ENCODE results near the gene TUBA4A.
"Not testable (repeated sequence)": the region's sequence is repeated elsewhere in the genome, so short reads cannot be mapped to it uniquely, and the experiment has no call there.

The TUBA4A gene

DNA sequence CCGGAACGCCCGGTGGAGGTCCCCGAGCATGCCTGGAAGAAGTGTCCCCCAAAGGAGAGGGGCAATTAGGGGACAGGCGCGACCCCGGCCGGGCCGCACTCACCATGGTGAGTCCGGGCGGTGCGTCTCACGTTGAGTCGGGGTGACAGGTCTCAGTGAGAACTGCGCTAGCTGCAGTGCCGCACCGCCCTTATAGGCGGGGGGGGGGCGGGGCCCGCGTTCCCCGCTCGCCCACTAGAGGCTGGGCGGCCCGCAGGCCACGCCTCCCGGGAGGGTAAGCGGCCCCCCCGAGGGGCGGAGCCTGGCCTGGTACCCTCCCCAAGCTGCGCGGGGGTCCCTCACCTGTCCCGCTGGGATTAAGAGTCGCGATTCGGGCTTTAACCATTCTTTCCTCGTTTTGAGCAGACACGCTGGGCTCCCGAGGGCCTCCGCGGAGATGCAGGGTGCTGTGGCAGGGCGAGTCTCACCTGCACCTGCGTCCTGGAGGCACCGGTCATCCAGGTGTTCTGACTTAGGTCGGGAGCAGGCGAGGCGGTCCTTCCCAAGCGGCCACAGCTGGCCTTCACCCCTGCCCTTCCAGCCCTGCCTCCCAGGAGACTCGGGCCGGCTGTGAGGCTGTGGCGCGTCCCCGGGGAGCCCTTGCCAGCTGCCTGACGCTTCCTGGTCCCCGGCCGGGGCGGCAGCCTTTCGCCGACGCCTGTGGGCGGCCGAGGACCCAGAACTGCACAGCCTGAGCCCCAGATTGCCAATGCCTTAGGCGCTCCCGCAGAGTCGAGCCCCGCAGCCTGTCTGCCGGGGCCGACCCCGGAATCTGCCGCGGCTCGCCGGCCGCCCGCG lies at the start of gene TUBA4A:
Gene TUBA4A (minus strand): TSS at position 166 of the 837 bp plus-strand sequence. CDS start 60 bp downstream, at position 106.
- peak; percentile 71 for DNase-seq

DNA sequence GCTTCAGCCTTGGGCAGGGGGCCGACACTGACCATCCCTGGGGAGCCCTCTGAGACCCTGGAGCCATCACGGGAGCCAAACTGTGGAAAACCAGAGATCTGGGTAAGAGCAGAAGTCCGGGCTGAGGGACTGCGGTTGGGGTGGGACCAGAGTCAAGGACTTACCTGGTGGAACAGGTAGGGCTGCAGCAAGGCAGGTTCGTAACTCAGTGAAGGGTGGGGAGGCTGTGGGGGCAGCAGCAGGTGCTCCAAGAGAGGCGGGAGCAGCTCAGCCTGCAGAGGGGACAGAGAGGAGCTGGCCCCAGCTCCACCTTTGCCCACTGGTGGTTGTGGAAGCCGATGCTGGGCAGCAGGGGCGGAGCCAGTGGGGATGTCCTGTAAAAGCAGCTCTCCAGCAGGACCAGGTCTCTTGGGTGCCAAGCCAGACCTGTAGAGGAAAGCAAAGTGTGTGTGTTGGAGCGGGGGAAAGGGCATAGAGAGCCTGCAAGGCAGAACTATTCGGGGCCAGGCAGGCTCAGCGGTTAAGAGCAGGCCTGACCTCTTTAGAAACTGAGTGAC lies 48.8 kb upstream of the TUBA4A start:
- DNase-seq = no peak

DNA sequence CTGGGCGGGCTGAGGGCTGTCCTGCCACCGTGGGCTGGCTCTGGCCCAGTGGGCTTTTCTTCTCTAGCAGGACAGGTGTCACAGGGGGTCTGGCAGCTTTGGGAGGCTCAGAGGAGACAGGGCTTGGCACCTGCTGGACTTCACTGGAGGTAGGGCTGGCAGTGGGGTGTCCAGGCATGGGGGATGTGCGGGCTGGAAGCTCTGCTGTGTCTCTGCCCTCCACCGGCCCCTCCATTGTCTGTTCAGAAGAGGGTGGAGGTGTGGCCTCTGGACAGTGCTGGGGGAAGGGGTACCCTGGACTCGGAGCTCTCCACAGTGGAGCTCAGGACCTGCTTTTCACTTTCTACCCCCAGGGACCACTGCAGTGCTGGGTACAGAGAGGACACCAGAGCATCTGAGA lies 46.3 kb upstream of the TUBA4A start:
- no peak for DNase-seq

DNA sequence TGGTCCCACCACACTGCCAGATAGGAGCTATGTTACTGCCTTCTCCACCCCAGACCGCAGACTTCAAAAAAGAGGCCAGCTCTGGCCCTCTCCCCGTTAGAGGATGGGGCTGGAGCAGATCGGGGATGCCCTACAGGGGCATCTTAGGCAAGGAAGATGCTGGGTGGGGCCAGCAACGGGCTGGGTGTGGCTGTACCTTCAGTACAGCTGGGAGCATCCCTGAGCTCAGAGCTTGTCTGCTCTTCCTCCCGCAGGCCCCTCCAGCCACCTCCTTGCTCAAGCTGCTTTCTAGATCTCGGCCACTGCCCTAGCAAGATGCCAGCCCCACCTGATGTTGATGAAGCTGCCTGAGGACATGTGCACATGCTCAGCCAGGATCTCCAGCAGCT lies 45.6 kb upstream of the TUBA4A start:
- DNase-seq = no peak

DNA sequence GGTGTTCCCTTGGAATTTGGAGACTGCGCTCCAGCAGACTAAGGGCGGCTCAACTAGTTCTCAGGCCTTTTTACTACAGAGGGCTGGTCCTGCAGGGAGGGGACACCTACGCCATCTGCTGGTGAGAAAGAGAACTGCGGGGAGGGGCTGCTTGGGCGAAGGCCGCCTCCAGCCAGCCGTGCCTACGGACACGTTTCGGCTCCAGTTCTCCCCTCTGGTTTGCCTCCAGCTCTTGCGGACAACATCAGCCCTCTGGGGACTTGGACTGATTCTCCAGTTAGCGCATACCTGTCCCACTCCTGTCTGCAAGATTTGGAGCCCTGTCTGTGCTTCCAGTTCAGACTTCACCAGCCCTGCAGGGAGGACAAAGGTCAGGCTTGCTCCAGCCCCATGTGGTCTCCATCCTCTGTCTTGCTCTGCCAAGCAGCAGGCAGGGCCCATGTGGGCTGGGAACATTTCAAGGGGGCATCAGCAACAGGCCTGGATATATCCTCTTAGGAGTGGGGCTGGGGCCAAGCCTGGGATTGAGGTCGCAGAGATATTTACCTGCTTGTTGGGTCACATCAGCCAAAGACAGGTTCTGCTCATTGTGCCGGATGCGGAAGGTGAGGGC lies 45.1 kb upstream of the TUBA4A start:
- peak; percentile 46 for DNase-seq

DNA sequence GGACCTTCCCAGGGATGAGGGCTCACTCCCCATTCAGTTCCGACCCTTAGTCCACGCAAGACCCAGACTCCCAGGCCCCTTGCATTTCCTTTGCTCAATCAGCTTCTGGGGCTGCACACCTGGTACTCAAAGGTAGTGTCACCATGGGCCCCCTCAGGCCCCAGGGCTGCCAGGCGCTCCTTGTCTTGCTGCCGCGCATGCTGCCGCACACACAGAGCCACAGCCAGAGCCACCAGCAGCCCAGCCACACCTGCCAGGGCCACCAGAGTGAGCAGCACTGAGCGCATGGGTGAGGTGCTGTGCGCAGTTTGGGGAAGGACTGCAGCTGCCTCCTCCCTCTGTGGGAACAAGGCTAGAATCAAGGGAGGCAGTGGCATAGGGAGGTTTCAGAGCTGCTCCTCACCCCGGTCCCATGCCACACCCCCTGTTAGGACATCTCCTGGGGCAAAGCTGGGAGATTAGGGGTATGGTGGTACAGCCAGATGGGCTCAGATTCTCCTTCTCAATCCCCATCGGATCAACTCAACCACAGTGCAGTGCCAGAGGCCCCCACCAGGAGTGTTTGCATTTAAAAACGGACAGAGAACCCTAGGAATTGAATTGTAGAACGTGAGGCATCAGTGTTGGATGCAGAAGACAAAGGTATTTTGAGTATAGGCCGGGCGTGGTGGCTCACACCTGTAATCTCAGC lies 44.2 kb upstream of the TUBA4A start:
- DNase-seq = no peak

DNA sequence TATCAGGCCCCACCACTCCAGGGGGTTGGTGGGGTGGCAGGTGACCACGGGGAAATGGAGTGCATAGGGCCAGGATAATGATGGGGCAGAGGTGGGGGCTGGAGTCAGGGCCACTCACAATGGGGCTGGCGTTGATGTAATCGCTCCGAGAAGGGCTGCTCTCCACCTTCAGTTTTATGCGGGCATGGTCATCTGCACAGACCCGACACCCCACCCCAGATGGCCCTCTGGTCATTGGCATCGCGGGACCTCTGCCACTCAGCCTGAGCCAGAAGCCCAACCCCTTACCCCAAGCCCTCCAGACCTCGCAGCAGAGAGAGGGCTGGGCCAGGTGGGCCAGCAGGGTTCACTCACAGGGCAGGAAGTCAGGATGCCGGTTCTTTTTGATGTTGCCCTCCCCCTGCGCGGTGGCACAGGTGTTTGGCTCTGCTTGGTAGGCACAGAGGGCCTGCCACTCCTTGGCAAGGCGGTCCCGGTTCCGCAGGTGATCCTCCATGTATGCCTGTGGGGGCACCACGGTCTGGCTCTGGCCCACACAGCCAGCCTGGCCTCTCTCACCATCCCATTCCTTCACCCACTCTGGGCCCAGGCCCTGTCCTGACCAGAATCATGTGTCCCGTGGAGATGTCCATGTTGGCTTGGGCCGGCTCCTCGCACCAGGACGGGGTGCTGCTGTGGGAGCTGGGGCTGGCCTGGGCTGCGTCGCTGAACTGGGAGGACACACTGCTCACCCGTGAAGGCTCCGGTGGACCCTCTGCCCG lies 43.1 kb upstream of the TUBA4A start:
- no peak for DNase-seq

DNA sequence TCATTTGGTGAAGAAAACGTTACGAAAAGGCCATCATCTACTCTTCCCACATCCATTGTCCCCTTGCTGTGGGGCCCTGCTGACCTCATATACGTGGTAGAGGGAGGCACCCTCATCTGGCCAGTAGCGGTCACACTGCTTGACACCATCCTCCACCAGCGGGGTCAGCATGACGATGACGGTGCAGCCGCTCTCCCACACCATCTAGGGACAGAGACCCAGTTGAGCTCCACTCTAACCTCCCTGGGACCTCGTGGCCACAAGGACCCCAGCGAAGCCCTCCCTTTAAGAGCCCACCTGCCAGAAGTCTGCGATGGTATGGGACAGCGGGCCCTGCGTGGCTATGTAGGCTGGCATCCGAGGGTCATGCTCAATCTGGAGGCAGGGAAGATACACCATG lies 42.4 kb upstream of the TUBA4A start:
- no peak for DNase-seq

DNA sequence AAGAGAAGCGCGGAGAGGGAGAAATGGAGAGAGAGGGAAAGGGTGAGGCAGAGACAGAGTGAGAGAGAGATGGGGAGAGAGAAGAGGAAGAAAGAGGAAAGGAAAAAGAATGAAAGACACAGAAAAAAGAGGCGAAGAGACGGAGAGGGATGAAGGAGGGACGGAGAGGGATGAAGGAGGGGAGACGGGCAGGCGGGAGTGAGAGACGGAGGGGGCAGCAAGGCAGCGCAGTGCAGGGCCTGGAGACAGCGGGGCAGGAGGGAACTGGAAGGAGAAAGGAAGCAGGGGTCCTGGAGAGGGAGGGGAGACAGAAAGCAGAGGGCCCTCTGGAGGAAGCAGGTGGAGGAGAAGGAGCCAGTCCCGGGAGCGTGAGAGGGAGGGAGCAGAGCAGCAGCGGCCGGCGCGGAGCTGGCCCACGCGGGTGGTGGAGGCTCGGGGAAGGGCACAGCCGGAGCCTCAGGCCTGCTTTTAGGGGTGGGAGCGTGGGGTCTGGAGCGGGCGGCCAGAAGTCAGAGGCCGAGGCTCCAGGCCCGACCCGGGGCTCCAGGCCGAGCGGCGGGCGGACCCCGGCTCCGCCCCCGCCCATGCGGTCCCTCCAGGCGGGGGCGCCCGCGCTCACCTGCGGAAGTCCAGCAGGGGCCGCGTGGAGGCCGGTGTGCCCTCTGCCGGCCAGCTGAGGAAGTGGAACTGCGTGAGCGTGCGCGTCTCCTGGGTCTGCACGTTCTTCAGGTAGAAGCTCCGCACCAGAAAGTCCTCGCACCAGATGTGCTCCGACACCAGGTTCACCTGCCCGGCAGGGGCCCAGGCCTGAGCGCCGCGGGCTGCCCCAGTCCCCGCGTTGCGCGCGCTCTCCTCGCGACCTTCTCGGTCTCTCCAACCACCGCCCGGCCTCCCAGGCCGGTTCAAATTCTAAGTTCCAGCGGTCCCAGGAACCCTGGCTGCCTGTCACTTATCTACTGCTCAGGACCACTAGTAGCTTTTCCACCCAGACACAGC lies 40.9 kb upstream of the TUBA4A start:
- peak; percentile 75 for DNase-seq

DNA sequence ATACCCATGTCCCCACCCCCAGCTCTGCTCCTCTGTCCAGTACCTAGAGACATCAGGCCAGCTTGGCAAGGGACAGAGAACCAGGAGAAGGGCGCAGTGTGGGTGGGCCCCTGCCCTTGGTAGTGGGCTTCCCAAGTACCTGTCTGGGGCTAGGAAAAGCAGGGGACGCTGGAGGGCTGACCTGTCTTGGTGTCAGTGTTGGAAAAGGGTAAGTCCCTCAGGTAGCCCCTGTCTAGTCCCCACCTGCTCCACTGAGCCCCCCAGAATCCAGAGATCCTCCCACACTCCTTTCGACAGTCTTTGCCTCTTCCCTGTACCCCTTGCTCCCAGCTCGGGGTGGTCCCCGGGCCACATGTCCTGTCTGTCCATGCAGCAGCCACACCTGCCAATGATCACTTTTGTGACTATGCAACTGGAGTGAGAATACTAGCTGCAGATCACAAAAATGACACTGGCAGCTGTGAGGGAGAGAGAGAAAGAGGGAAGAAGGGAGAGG lies 40.1 kb upstream of the TUBA4A start:
- no peak for DNase-seq

DNA sequence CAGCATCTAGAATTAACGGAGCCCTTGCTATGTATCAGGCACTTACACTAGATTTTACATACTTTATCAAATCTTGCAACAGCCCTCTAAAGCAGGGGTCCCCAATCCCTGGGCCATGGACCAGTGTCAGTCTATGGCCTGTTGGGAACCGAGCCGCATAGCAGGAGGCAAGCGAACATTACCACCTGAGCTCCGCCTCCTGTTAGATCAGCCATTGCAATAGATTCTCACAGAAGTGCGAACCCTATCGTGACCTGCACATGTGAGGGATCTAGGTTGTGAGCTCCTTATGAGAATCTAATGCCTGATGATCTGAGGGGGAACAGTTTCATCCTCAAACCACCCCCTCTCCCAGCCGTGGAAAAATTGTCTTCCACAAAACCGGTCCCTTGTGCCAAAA lies 38.9 kb upstream of the TUBA4A start:
- DNase-seq = no peak

DNA sequence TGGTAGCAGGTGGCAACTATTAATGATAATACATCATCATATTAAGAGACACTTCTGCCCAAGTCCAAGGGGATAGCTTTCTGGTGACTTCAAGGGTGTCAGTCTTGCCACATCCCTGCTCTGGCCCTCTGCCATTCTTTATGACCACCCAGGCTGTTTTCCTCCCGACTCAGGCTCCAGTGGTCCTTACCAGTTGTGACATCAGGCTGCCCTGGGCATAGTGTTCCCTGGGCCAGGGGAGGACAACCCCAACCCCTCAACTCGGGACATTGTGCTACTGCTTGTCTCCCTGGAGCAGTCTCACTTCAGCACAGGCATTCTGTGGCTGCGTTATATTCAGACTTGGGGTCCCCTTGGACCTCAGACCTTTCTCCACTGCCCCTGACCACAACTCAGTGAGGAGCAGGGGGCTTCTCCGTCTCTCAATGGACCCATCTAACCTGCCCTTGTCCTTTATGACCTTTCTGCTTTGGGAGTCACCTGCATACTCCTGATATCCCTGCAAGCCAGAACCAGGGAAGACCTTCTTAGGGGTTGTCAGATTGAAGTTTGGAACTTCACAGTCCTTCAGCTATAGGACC lies 38.3 kb upstream of the TUBA4A start:
- no peak for DNase-seq

DNA sequence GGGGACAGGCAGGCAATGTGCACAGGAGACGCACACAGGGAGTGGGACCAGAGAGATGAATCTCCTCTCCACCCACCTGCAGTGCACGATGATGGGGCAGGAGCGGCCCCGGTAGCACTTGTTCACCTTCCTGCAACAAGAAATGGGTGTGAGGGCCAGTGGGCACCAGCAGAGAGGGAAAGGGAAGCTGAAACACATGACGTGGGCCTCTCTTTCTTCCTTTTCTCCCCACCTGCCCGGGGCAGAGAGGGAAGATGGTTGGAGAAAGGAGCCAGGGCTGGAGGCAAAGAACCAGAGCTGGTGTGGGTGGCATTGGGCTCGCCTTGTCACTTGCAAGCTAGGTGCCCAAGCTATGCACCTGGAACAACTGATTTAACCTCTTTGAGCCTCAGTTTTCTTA lies 37.7 kb upstream of the TUBA4A start:
- DNase-seq = no peak

DNA sequence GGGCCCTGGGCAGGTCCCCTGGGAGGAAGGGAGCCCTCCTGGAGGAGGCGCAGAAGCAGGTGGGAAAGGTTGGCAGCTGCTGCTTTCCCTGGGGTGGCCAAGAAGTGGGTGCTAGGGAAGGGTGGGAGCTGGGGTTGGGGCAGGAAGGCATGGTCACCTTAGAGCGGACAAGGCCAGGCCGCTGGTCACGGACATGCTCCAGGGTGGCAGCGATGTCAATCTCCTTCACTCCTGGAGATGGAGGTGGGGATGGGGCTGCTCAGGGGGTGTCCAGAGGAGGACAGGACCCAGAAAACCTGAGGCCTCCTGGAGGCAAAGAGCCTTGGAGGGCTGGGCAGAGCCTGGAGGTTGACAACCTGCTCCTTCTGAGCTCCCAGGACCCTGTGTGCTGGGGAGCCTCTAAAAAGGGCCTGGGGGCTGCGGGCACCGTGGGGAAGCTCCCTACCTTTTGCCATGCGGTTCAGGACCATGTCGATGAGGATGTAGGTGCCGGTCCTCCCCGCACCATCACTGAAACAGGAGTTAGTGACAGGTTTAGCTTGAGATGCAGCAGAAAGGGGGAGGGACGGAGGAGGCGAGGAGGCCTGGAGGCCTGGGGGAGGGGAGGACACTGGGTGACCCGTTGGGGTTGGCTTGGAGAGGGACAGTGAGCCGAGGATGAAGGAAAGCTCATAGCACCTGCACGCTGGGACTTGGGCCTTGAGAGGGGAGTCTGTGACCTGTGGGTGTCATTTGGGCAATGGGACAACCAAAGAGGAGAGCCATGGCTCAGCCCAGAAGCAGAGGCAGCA lies 36.9 kb upstream of the TUBA4A start:
- DNase-seq = no peak

DNA sequence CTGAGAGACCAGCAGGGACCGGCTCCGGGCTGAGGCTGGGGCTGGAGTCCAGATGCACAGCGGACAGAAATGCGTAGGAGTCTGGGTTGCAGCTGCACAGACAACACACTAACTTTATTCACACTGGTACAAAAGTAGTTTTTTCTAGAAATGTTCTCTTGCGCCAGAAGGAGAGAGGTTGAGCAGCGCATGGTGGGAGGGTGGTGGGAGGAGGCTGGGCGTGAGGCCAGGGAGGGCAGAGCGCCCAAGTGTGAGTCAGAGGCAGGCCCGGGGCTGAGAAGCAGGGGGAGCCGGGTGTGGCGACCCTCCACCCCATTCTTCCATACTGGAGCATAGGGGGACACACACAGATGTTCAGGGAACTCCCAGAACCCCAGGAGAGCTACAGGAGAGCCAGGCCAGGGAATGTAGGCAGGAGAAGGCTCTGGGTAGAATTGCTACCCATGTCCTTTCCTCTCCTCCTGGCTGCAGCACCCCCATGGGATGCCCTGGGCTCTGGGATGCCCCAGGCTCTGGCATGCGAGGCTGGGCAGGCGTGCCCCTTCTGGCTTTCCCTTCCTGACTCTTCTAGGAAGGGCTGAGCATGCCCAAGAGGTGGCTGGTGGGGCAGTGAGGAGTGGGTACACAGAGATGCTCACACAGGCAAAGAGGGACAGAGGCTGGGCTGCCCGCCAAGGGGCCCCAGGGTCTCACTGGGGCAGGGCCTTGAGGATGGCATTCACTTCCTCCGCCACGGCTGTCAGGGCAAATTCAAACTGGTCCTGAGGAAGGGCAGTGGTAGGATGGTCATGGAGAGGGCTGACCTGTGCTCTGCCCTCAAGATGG lies 36.0 kb upstream of the TUBA4A start:
- no peak for DNase-seq

DNA sequence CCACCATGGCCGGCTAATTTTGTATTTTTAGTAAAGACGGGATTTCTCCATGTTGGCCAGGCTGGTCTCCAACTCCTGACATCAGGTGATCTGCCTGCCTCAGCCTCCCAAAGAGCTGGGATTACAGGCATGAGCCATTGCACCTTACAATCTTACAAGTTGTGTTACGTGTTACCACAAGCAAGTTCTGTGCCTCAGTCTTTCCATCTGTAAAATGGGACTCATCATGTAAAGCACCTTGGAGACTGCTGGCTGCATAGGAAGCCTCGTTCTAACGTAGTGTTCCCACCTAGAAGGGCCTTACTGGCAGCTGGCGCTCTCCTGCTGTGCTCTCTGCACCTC lies 35.4 kb upstream of the TUBA4A start:
- no peak for DNase-seq

DNA sequence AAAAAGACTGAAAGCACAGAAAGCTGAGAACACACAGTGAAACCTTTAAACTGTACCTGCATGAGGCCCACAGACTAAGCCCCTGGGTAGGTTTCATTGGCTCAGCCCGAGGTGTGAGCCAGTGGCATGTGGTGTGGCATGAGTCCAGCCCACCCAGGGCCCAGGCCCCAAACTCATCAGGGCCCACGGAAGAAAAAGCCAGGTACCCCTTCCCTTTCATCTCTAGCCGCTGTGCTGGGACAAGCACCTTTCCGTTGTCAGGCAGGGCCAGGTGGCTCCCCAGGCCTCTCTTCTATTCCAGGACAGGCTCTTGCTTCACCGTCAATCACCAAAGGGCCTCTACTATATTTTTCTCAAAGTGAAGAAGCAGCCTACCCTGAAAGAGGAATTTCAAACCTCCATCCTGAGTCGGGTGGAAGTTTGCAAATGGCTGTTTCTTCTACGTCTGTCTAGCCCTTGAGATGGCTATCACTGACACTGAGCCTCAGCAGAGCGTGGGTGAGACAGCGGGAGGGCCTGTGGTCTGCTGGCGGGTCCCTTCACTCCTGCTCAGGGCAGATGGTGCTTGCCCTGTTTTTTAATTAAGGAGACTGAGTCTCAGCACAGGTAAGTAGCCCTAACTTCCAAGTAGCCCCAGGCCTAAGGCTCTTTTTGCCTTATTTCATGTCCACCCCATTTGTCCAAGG lies 34.0 kb upstream of the TUBA4A start:
- no peak for DNase-seq

DNA sequence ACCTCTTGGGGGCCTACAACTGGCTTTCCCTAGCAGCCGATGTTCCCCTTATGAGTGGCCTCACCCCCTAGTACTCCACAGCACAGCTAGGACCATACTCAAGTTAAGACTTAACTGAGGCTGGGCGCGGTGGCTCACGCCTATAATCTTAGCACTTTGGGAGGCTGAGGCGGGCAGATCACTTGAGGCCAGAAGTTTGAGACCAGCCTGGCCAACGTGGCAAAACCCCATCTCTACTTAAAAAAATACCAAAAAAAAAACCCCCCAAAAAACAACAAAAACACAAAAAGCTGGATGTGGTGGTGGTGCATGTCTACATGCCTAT lies 33.4 kb upstream of the TUBA4A start:
- not testable (repeated sequence) for DNase-seq

All from DMS153 (cell line).